T-cell (primary cell): Measurements from ENCODE around the gene ZNF574. TPM values are rescaled to one million over a fixed set of nuclear protein-coding genes. Genes with fewer than 3 reads are reported as not detected.

ENCODE experiments used
- ATAC-seq, 4 experiments: fragments of 200-7000 bp in 3 of 4; fragments of 150-1000 bp in 1 of 4; cut with Tn5 transposase; replicated peaks in 1 of 4; 1 replicate in 3 of 4; 2 replicates in 1 of 4; pipeline ENCODE4 v1.10.0; 2021; ENCODE audit warnings: moderate library complexity in 3 of 4, mild to moderate bottlenecking in 2 of 4, moderate number of reproducible peaks in 1 of 4
- CTCF ChIA-PET, 2 donors: fragments of 300-600 bp; sonication (Branson Sonifier 250); formaldehyde crosslinking; loops; one replicate each; lab custom pipeline; 2022; ENCODE audit warnings: antibody characterized with exemption in 2 of 2; lab: Charles Lee
- POLR2A ChIA-PET, 2 donors: fragments of 300-600 bp; sonication (Branson Sonifier 250); formaldehyde crosslinking; loops; one replicate each; lab custom pipeline; 2022; ENCODE audit warnings: antibody characterized with exemption in 2 of 2; lab: Charles Lee
- DNase-seq, 35 experiments: peaks; one replicate each; pipeline versions ENCODE4 v3.0.0 to v3.0.0-alpha.2; 2013 to 2023
- H3K27ac ChIP-seq: one replicate; pipeline ENCODE4 v1.5.1; 2013; ENCODE audit warnings: low read length
- H3K27me3 ChIP-seq, 2 experiments: replicated peaks in 1 of 2; 1 replicate in 1 of 2; 2 replicates in 1 of 2; pipeline versions ENCODE4 v1.6.1 to v1.7.0; 2013; ENCODE audit warnings: low read length in 1 of 2, mixed read lengths in 1 of 2; ENCODE audit not compliant: control insufficient read depth in 2 of 2, insufficient read depth in 2 of 2; ENCODE audit errors: extremely low read depth in 1 of 2
- H3K36me3 ChIP-seq, 2 donors: 1 replicate in 1 of 2; 2 replicates in 1 of 2; pipeline versions ENCODE4 v1.6.1 to v1.7.0; 2013; ENCODE audit warnings: low read length in 1 of 2; ENCODE audit not compliant: control insufficient read depth in 2 of 2, insufficient read depth in 1 of 2; ENCODE audit errors: extremely low read depth in 1 of 2
- H3K4me1 ChIP-seq, 2 experiments: 1 replicate in 1 of 2; 2 replicates in 1 of 2; pipeline versions ENCODE4 v1.6.1 to v1.7.0; 2013; ENCODE audit warnings: low read length in 2 of 2, mixed read lengths in 1 of 2; ENCODE audit not compliant: insufficient read depth in 2 of 2, control insufficient read depth in 1 of 2; ENCODE audit errors: extremely low read depth in 1 of 2
- H3K4me3 ChIP-seq, 2 donors: 1 replicate in 1 of 2; 2 replicates in 1 of 2; pipeline versions ENCODE4 v1.5.1 to v1.7.0; 2013; ENCODE audit warnings: mild to moderate bottlenecking in 2 of 2, low read length in 1 of 2, moderate library complexity in 1 of 2; ENCODE audit not compliant: control insufficient read depth in 1 of 2; ENCODE audit errors: extremely low read depth in 1 of 2
- H3K9me3 ChIP-seq: 2 replicates; pipeline ENCODE4 v1.7.0; 2013
- H3K27ac Mint-ChIP-seq, 2 donors: one replicate each; pipeline ENCODE4 v1.8.0; 2020 to 2021; ENCODE audit warnings: mild to moderate bottlenecking in 2 of 2, mixed read lengths in 2 of 2
- H3K27me3 Mint-ChIP-seq, 2 donors: one replicate each; pipeline ENCODE4 v1.8.0; 2021 to 2022; ENCODE audit warnings: mixed read lengths in 2 of 2
- H3K36me3 Mint-ChIP-seq: one replicate; pipeline ENCODE4 v1.8.0; 2021; ENCODE audit warnings: mixed read lengths
- H3K4me1 Mint-ChIP-seq, 3 donors: one replicate each; pipeline ENCODE4 v1.8.0; 2020 to 2022; ENCODE audit warnings: mixed read lengths in 3 of 3, mild to moderate bottlenecking in 1 of 3
- H3K4me3 Mint-ChIP-seq, 3 donors: one replicate each; pipeline ENCODE4 v1.8.0; 2020 to 2022; ENCODE audit warnings: mild to moderate bottlenecking in 3 of 3, mixed read lengths in 3 of 3, moderate library complexity in 3 of 3
- H3K9me3 Mint-ChIP-seq, 3 donors: one replicate each; pipeline ENCODE4 v1.8.0; 2020 to 2022; ENCODE audit warnings: mixed read lengths in 3 of 3
- WGBS: methylation state at CpG from one replicate; pipeline ENCODE4 v1.1.5; 2013; ENCODE audit warnings: missing lambda C conversion rate; ENCODE audit not compliant: insufficient coverage; 5-methylcytosine and 5-hydroxymethylcytosine counted together
- total RNA-seq, 35 experiments: library from RNA in 6 of 35; stranded (reverse) in 6 of 35; fragments of 120-200 nt in 1 of 35; gene quantifications; one replicate each; pipeline versions ENCODE4 v1.2.1 to v1.2.4 and lab custom pipeline; 2013 to 2026

The ZNF574 gene
- total RNA-seq, 5 donors from 2014 or later (not counting 1 experiment from before 2014, with no cell fraction given) = 18.4 to 27.4 (median 26.6) TPM

- ChIA-PET CTCF (no interaction called here), POLR2A (interaction anchor here in 1 of 2 donors (0.6 kb wide), 1 partner anchor 348 kb away, joined by 6 read pairs; no protein-coding TSS in a partner anchor)
- Histone ChIP-seq H3K27me3 (peaks cover 0 to 57% of the 10 kb centered on the region in 2 experiments), H3K4me3 (peak within 1 kb of the TSS in 1 of 2 donors; percentile 47), H3K36me3 (no peaks in the 10 kb centered on the region), H3K4me1 (peaks cover 0 to 18% of the 10 kb centered on the region in 2 experiments), H3K9me3 (no peaks in the 10 kb centered on the region), H3K27ac (no peak within 1 kb of the TSS)
- Mint-ChIP-seq H3K27ac (no peak within 1 kb of the TSS), H3K36me3 (no peaks in the 10 kb centered on the region), H3K4me3 (peak within 1 kb of the TSS in 1 of 3 donors; percentile 16), H3K27me3 (peaks cover 0 to 2% of the 10 kb centered on the region in 2 donors), H3K9me3 (no peaks in the 10 kb centered on the region), H3K4me1 (peaks cover 0 to 4% (median 4%) of the 10 kb centered on the region in 3 donors)
- ATAC-seq = peak in 3 of 4 experiments; percentile 13 to 26 (median 24)
- no peak for DNase-seq
- 23% methylated on average over 9 of the region's 29 CpGs for WGBS
These were observed 6.2 kb upstream of the ZNF574 start, which contains the start of gene GRIK5 for GRCh38 chr19:42069619-42070351. Gene GRIK5, minus strand, starts transcription at chr19:42070206. Its CDS starts 4,436 bp downstream, at chr19:42065770.

DNA sequence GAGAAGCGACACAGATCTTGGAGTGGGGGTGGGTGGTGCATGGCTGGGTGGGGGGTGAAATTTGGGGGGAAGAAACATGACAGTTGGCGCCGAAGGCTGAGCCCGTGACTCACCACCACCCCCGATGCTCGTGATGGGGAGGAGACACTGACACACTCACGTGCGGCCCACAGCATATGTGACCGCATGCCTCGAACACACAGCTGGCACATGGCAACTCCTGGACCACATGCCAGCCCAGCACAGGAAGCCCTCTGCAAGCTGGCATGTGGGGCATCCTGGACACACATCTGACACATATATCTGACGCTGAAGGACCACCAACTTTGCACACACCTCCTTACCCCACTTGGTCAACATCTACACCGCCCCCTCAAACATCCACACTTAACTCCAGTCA, 4.7 kb upstream of the ZNF574 start:
- Histone ChIP-seq H3K9me3 (no peaks in the 10 kb centered on the region), H3K36me3 (no peaks in the 10 kb centered on the region), H3K4me1 (peaks cover 0 to 21% of the 10 kb centered on the region in 2 experiments), H3K4me3 (no peak overlapping the region), H3K27me3 (peaks cover 0 to 43% of the 10 kb centered on the region in 2 experiments), H3K27ac (no peak overlapping the region)
- no peak overlapping the region for H3K4me3 Mint-ChIP-seq
- ATAC-seq (no peak), DNase-seq (no peak)
- H3K36me3 Mint-ChIP-seq = no peaks in the 10 kb centered on the region
- CTCF ChIA-PET = no interaction called here
- no peaks in the 10 kb centered on the region for H3K27me3 Mint-ChIP-seq
- H3K4me1 Mint-ChIP-seq = peaks cover 10 to 16% (median 15%) of the 10 kb centered on the region in 3 donors
- 95% methylated on average over 8 of the region's 12 CpGs for WGBS
- H3K27ac Mint-ChIP-seq = no peak overlapping the region
- H3K9me3 Mint-ChIP-seq = no peaks in the 10 kb centered on the region
- POLR2A ChIA-PET = interaction anchor here in 1 of 2 donors (0.6 kb wide), 1 partner anchor 181 kb away, joined by 6 read pairs; no protein-coding TSS in a partner anchor

DNA sequence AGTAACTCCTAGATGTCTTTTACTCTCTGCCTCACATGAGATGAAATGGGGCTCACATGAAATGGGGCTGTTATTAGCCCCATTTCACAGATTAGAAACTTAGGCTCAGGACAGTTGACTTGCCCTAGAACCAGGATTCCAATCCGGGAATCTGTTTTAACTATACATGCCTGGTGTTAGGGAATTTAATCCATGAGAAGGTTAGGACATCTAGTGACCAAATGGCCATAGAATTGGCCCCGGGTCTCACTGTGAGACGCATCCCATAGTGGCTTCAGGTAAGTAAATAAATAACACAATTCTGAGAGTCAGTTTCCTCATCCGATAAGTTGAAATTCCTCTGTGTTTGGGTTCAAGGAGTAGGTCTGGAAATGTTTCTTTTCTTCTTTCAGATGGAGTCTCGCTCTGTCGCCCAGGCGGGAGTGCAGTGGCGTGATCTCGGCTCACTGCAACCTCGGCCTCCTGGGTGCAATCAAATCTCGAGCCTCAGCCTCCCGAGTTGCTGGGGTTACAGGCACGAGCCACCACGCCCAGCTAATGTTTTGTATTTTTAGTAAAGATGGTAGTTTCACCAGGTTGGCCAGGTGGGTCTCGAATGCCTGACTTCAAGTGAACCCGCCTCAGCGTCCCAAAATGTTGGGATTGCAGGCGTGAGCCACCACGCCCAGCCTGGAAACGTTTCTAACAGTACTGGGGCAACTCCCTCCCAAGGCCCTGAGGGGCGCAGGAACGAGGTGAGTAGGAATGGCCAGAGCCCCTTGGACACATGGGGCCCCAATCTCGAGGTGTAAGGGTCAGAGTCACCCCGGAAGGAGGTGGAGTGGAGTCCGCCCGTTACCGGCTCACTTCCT, 1.2 kb upstream of the ZNF574 start:
- Histone ChIP-seq H3K27me3 (peaks cover 0 to 9% of the 10 kb centered on the region in 2 experiments), H3K4me1 (peaks cover 12 to 30% of the 10 kb centered on the region in 2 experiments), H3K4me3 (peak overlapping the region; percentile 72 to 86), H3K27ac (peak overlapping the region; percentile 98), H3K36me3 (peaks cover 10 to 15% of the 10 kb centered on the region in 2 donors), H3K9me3 (no peaks in the 10 kb centered on the region)
- H3K27ac Mint-ChIP-seq = peak overlapping the region; percentile 98 to 100
- H3K9me3 Mint-ChIP-seq = no peaks in the 10 kb centered on the region
- DNase-seq = peak in 3 of 35 experiments; percentile 9 to 27 (median 11)
- H3K36me3 Mint-ChIP-seq = peaks cover 15% of the 10 kb centered on the region
- ChIA-PET POLR2A (interaction anchor here in 1 of 2 donors (0.6 kb wide), 1 partner anchor 77 kb away, joined by 4 read pairs; no protein-coding TSS in a partner anchor), CTCF (no interaction called here)
- WGBS = 72% methylated on average over 25 of the region's 27 CpGs
- ATAC-seq = no peak
- peaks cover 38 to 40% (median 39%) of the 10 kb centered on the region in 3 donors for H3K4me1 Mint-ChIP-seq
- peak overlapping the region; percentile 94 to 98 (median 95) for H3K4me3 Mint-ChIP-seq
- no peaks in the 10 kb centered on the region for H3K27me3 Mint-ChIP-seq

DNA sequence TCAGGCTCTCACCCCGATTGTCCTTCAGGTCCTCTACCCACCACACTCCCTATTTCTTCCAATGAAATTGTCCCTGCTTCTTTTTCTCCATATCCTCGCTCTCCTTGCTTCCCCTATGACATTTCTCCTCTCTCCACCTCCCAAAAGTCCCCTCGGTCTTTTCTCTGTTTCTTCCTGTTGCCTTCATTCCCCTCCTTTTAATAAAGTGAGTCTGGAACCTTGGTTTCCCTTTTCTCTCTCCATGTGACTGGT, 676 bp upstream of the ZNF574 start:
- H3K36me3 Mint-ChIP-seq = peaks cover 15% of the 10 kb centered on the region
- WGBS = 14% methylated on average over 3 of the region's 3 CpGs
- Histone ChIP-seq H3K36me3 (peaks cover 15 to 21% of the 10 kb centered on the region in 2 donors), H3K4me1 (peaks cover 12 to 28% of the 10 kb centered on the region in 2 experiments), H3K9me3 (no peaks in the 10 kb centered on the region), H3K4me3 (peak overlapping the region; percentile 72 to 86), H3K27ac (peak overlapping the region; percentile 98), H3K27me3 (peaks cover 0 to 4% of the 10 kb centered on the region in 2 experiments)
- ATAC-seq (peak; percentile 0 to 1 (median 0)), DNase-seq (peak in 1 of 35 experiments; percentile 14)
- ChIA-PET POLR2A (no interaction called here), CTCF (no interaction called here)
- H3K4me1 Mint-ChIP-seq = peaks cover 38 to 40% (median 39%) of the 10 kb centered on the region in 3 donors
- H3K9me3 Mint-ChIP-seq = no peaks in the 10 kb centered on the region
- H3K27ac Mint-ChIP-seq = peak overlapping the region; percentile 98 to 100
- H3K4me3 Mint-ChIP-seq = peak overlapping the region; percentile 94 to 98 (median 95)
- no peaks in the 10 kb centered on the region for H3K27me3 Mint-ChIP-seq

DNA sequence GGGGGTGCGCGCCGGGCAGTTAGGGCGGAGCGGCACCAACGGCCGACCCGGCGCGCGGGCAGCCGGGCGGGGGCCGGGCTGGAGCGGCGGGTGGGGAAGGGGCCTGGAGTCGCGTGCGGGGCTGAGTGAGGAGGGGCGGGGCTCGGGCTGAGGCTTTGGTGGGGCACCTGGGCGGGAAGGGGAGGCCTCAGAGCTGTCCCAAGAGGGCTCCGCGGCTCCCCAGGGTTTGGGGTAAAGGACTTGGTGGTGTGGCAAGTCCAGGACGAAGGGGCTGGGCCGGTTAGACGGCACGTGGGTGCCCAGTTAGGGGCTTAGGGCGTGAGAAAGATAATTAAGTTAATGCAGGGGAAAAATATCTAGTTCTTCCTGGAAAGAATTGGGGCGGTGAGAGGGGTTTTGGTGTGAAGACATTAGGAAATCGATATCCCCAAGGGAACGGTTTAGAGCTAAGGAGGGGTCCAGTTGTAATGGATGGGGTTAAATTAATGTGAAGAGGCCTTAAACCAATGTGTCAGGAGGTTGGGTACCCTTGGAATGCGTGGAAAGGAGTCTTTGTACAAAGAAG, 496 bp downstream of the ZNF574 start:
- no peaks in the 10 kb centered on the region for H3K27me3 Mint-ChIP-seq
- H3K4me3 Mint-ChIP-seq = peak overlapping the region; percentile 88 to 94 (median 94)
- peaks cover 38 to 43% (median 41%) of the 10 kb centered on the region in 3 donors for H3K4me1 Mint-ChIP-seq
- ChIA-PET CTCF (interaction anchor here (0.6 to 0.8 kb wide), 5 partner anchors 32 to 556 kb away, joined by 3 to 4 read pairs (median 3); partner anchors contain the start of gene CEACAM1 (in 1 of the 2)), POLR2A (interaction anchor here in 1 of 2 donors (0.6 to 1.0 kb wide), 2 partner anchors 167 to 208 kb away, joined by 4 to 8 read pairs; no protein-coding TSS in a partner anchor)
- 1% methylated on average over 28 of the region's 33 CpGs for WGBS
- H3K9me3 Mint-ChIP-seq = no peaks in the 10 kb centered on the region
- peak overlapping the region; percentile 91 to 92 for H3K27ac Mint-ChIP-seq
- peaks cover 18% of the 10 kb centered on the region for H3K36me3 Mint-ChIP-seq
- ATAC-seq (peak in 3 of 4 experiments; percentile 5 to 6 (median 5)), DNase-seq (peak in 19 of 35 experiments; percentile 5 to 34 (median 20))
- H3K4me1 ChIP-seq = peaks cover 12 to 28% of the 10 kb centered on the region in 2 experiments
- H3K4me3 ChIP-seq = peak overlapping the region; percentile 72 to 79
- H3K36me3 ChIP-seq = peaks cover 18 to 32% of the 10 kb centered on the region in 2 donors
- peak overlapping the region; percentile 81 for H3K27ac ChIP-seq
- H3K9me3 ChIP-seq = no peaks in the 10 kb centered on the region
- H3K27me3 ChIP-seq = no peaks in the 10 kb centered on the region
